Esophagus muscularis mucosa (tissue), 4 donors: ENCODE measurements around the gene PTPN14. TPM values are rescaled to one million over a fixed set of nuclear protein-coding genes. Genes with fewer than 3 reads are reported as not detected.
A peak's percentile ranks its signal among the peaks of the same experiment; 100 is the strongest.

Source experiments
- DNase-seq: peaks from one replicate; pipeline ENCODE4 v3.0.0-alpha.2; 2017; ENCODE audit errors: extremely low spot score
- H3K27ac ChIP-seq, 4 donors: fragments of 200-600 bp; sonication (generic); replicated peaks in 1 of 4; 1 replicate in 3 of 4; 2 replicates in 1 of 4; pipeline ENCODE4 v1.5.1; 2016 to 2019; ENCODE audit warnings: mild to moderate bottlenecking in 1 of 4
- H3K27me3 ChIP-seq, 4 donors: fragments of 200-600 bp; sonication (generic); one replicate each; pipeline versions ENCODE4 v1.5.1 to v1.6.0; 2016 to 2019
- H3K36me3 ChIP-seq, 4 donors: fragments of 200-600 bp; sonication (generic); one replicate each; pipeline ENCODE4 v1.5.1; 2016 to 2019
- H3K4me1 ChIP-seq, 4 donors: fragments of 200-600 bp; sonication (generic); one replicate each; pipeline ENCODE4 v1.5.1; 2016 to 2019
- H3K4me3 ChIP-seq, 4 donors: fragments of 200-600 bp; sonication (generic); 1 replicate in 2 of 4; 2 replicates in 2 of 4; pipeline ENCODE4 v1.5.1; 2016 to 2019; ENCODE audit warnings: mild to moderate bottlenecking in 4 of 4, moderate library complexity in 1 of 4
- H3K9me3 ChIP-seq, 4 donors: fragments of 200-600 bp; sonication (generic); 1 replicate in 3 of 4; 2 replicates in 1 of 4; pipeline ENCODE4 v1.5.1; 2016 to 2019
- CTCF ChIP-seq, 3 experiments: fragments of 200-600 bp in 2 of 3; fragments of 450-650 bp in 1 of 3; sonication (generic) in 2 of 3; IDR thresholded peaks; one replicate each; pipeline ENCODE4 v1.5.1; 2017 to 2019; ENCODE audit warnings: antibody characterized with exemption in 3 of 3, mild to moderate bottlenecking in 2 of 3, moderate library complexity in 1 of 3
- EP300 ChIP-seq: sonication (generic); formaldehyde crosslinking; IDR thresholded peaks from one replicate; pipeline ENCODE4 v1.6.1; 2017; ENCODE audit warnings: antibody characterized with exemption
- POLR2A ChIP-seq: fragments of 450-650 bp; IDR thresholded peaks from one replicate; pipeline ENCODE4 v1.6.1; 2017; ENCODE audit warnings: antibody characterized with exemption, moderate library complexity, mild to moderate bottlenecking, low read depth
- POLR2AphosphoS5 ChIP-seq, 2 donors: sonication (generic); formaldehyde crosslinking; IDR thresholded peaks; one replicate each; pipeline ENCODE4 v1.6.1; 2017; ENCODE audit warnings: antibody characterized with exemption in 2 of 2
- WGBS: methylation state at CpG from one replicate; pipeline ENCODE4 v1.1.5; 2018; 5-methylcytosine and 5-hydroxymethylcytosine counted together
- intact Hi-C: fragments of 100-400 bp; cut with DNase I; formaldehyde crosslinking; loops from one replicate; pipeline ENCODE4 v1.15.1; 2023
- total RNA-seq, 4 donors: library from RNA; depleted of rRNA; stranded (reverse); fragments of >200 nt; gene quantifications; one replicate each; pipeline versions ENCODE4 v1.1.0 to v1.2.1, GENCODE V29; 2016

The PTPN14 gene
- total RNA-seq, 4 donors from 2014 or later, result 48.5 to 108 (median 69.1) TPM

GRCh38 chr1:214467078-214467585, 84.3 kb downstream of the PTPN14 start:
- TF ChIP-seq POLR2AphosphoS5 (IDR thresholded peaks at IDR 0.05) (no peak), POLR2A (no peak), CTCF (IDR thresholded peaks at IDR 0.05) (no peak), EP300 (no peak)
- no peak for DNase-seq
- Histone ChIP-seq H3K36me3 (peaks cover 0 to 4% (median 0%) of the 10 kb centered on the region in 4 donors), H3K4me3 (no peak overlapping the region), H3K4me1 (peaks cover 0 to 39% (median 19%) of the 10 kb centered on the region in 4 donors), H3K9me3 (no peaks in the 10 kb centered on the region), H3K27ac (no peak overlapping the region), H3K27me3 (no peaks in the 10 kb centered on the region)
- intact Hi-C loops, result no loop called here
- WGBS, result 94% methylated on average over 1 of the region's 1 CpG

GRCh38 chr1:214466403-214467077, 84.9 kb downstream of the PTPN14 start:
- TF ChIP-seq EP300 (no peak), POLR2AphosphoS5 (IDR thresholded peaks at IDR 0.05) (no peak), CTCF (IDR thresholded peaks at IDR 0.05) (no peak), POLR2A (no peak)
- Histone ChIP-seq H3K4me1 (peaks cover 0 to 39% (median 19%) of the 10 kb centered on the region in 4 donors), H3K9me3 (no peaks in the 10 kb centered on the region), H3K36me3 (peaks cover 0 to 4% (median 0%) of the 10 kb centered on the region in 4 donors), H3K27ac (peak overlapping the region in 1 of 4 donors; percentile 2), H3K27me3 (no peaks in the 10 kb centered on the region), H3K4me3 (no peak overlapping the region)
- intact Hi-C loops, result no loop called here
- WGBS, result 27% methylated on average over 3 of the region's 3 CpGs
- DNase-seq, result no peak

GRCh38 chr1:214464445-214465287, 86.7 kb downstream of the PTPN14 start:
- H3K9me3 ChIP-seq, result no peaks in the 10 kb centered on the region
- H3K4me3 ChIP-seq, result no peak overlapping the region
- intact Hi-C loops, result no loop called here
- H3K4me1 ChIP-seq, result peaks cover 0 to 39% (median 19%) of the 10 kb centered on the region in 4 donors
- TF ChIP-seq POLR2AphosphoS5 (IDR thresholded peaks at IDR 0.05) (no peak), CTCF (IDR thresholded peaks at IDR 0.05) (no peak), POLR2A (no peak), EP300 (no peak)
- DNase-seq, result no peak
- no peaks in the 10 kb centered on the region for H3K27me3 ChIP-seq
- peaks cover 0 to 4% (median 0%) of the 10 kb centered on the region in 4 donors for H3K36me3 ChIP-seq
- 87% methylated on average over 30 of the region's 30 CpGs for WGBS
- H3K27ac ChIP-seq, result no peak overlapping the region

- 70% methylated on average over 2 of the region's 2 CpGs for WGBS
- intact Hi-C loops, result no loop called here
Measured at GRCh38 chr1:214463596-214463995, 87.8 kb downstream of the PTPN14 start.

More at GRCh38 chr1:214463596-214463995, 87.8 kb downstream of the PTPN14 start:
- Histone ChIP-seq H3K36me3 (peaks cover 0 to 4% (median 0%) of the 10 kb centered on the region in 4 donors), H3K4me1 (peaks cover 0 to 32% (median 16%) of the 10 kb centered on the region in 4 donors), H3K9me3 (no peaks in the 10 kb centered on the region), H3K27me3 (no peaks in the 10 kb centered on the region), H3K4me3 (no peak overlapping the region), H3K27ac (no peak overlapping the region)
- DNase-seq, result no peak
- TF ChIP-seq POLR2AphosphoS5 (IDR thresholded peaks at IDR 0.05) (no peak), CTCF (IDR thresholded peaks at IDR 0.05) (no peak), EP300 (no peak), POLR2A (no peak)
